IPS-18c (cell line): ENCODE measurements around the gene TCEA3.
A peak's percentile ranks its signal among the peaks of the same experiment; 100 is the strongest.

Source experiments
- H3K4me3 ChIP-seq: 2 replicates; pipeline ENCODE4 v1.7.0; 2013; ENCODE audit warnings: low read depth, mild to moderate bottlenecking, low read length, moderate library complexity; ENCODE audit not compliant: insufficient read depth
- H3K9me3 ChIP-seq: one replicate; pipeline ENCODE4 v1.6.1; 2013; ENCODE audit warnings: mild to moderate bottlenecking, low read length, moderate library complexity; ENCODE audit not compliant: control insufficient read depth, insufficient read depth

TCEA3 gene

GRCh38 chr1:23450894-23451293 lies 26.3 kb upstream of the TCEA3 start:
- Histone ChIP-seq H3K9me3 (no peaks in the 10 kb centered on the region), H3K4me3 (no peak overlapping the region)

DNA sequence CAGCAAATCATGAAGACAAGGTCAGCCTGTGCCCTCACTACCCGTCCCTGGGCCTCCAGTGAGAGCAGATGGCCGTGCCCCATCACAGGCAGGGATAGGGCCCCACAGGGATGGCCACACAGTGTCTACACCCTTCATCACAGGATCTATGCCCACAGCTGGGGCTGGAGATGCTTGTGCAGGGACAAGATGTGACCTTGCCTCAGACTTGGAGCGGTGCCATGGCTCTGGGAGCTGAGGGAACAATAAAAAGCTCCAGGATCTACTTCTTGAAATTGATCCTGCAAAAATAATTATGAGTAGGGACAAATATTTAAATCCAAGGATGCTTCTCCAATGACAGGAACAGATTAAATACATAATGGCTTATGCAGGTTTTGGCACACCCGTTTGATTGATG lies 25.4 kb upstream of the TCEA3 start:
- Histone ChIP-seq H3K9me3 (no peaks in the 10 kb centered on the region), H3K4me3 (no peak overlapping the region)

DNA sequence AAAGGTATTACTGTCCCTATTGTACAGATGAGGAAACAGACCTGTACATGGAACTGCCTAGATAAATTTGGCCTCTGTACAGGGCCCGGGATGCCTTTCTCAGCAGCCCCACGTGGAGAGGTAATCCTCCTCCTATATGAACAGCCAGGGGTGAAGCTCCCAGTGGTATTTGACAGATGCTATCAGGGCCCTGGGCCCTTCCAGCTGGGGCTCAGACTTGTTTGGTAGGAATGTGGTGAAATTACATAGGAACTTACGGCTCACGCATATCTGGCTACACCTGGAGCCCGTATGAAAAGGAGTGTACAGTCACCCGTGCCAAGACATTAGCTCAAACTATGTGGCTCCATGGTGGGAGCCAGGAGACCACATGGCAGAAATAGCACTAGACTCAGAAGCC lies 24.8 kb upstream of the TCEA3 start:
- H3K9me3 ChIP-seq = no peaks in the 10 kb centered on the region
- H3K4me3 ChIP-seq = no peak overlapping the region

- Histone ChIP-seq H3K4me3 (no peak overlapping the region), H3K9me3 (no peaks in the 10 kb centered on the region)
Observed at GRCh38 chr1:23448846-23449245, 24.3 kb upstream of the TCEA3 start.

- Histone ChIP-seq H3K4me3 (no peak overlapping the region), H3K9me3 (no peaks in the 10 kb centered on the region)
Observed at GRCh38 chr1:23446661-23447310, 22.2 kb upstream of the TCEA3 start.

- H3K4me3 ChIP-seq = no peak overlapping the region
- no peaks in the 10 kb centered on the region for H3K9me3 ChIP-seq
Observed at GRCh38 chr1:23444596-23445390, 20.2 kb upstream of the TCEA3 start.

GRCh38 chr1:23444104-23444533 lies 19.6 kb upstream of the TCEA3 start:
- H3K9me3 ChIP-seq = no peaks in the 10 kb centered on the region
- H3K4me3 ChIP-seq = no peak overlapping the region

- H3K9me3 ChIP-seq = no peaks in the 10 kb centered on the region
- no peak overlapping the region for H3K4me3 ChIP-seq
Observed at GRCh38 chr1:23442751-23443150, 18.2 kb upstream of the TCEA3 start.

DNA sequence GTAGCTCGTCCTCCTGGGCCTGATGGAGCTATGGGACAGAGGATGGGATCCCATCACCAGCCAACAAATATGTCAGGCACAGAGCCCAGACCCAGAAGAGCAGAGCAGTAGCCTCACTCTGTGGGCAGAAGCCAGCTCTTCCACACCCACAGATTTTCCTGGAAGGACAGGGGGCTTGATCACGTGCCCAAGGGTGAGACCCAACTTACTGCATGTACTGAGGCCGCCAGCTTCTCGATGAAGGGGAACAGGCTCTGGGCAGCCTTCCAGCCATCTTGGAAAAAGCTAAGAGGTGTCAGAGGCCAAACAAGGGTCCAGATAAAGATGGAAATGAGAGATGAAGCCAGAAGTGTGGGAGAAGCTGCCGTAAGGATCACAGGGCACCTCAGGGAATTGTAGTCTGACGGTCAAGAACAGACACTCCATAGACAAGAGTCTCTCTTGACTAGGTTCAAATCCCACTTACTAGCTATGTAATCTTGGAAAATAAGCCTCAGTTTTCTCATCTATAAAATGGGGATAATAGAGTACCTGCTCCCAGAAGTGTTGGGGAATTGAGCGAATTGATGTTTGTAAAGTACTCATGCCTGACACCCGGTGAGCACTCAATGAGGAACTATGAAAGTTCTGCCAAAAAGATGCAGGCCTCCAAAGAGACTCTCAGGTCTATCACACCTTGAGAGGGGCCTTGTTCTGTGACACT lies 17.0 kb upstream of the TCEA3 start:
- Histone ChIP-seq H3K4me3 (no peak overlapping the region), H3K9me3 (no peaks in the 10 kb centered on the region)

- Histone ChIP-seq H3K4me3 (no peak overlapping the region), H3K9me3 (no peaks in the 10 kb centered on the region)
Observed at GRCh38 chr1:23438545-23438944, 14.0 kb upstream of the TCEA3 start.

GRCh38 chr1:23437355-23437664 lies 12.8 kb upstream of the TCEA3 start:
- Histone ChIP-seq H3K9me3 (no peaks in the 10 kb centered on the region), H3K4me3 (peak overlapping the region; percentile 46; the same call in 1 of the 2 replicates)

- Histone ChIP-seq H3K4me3 (peak overlapping the region; percentile 46; the same call in 1 of the 2 replicates), H3K9me3 (no peaks in the 10 kb centered on the region)
Observed at GRCh38 chr1:23436520-23437354, 12.2 kb upstream of the TCEA3 start.

DNA sequence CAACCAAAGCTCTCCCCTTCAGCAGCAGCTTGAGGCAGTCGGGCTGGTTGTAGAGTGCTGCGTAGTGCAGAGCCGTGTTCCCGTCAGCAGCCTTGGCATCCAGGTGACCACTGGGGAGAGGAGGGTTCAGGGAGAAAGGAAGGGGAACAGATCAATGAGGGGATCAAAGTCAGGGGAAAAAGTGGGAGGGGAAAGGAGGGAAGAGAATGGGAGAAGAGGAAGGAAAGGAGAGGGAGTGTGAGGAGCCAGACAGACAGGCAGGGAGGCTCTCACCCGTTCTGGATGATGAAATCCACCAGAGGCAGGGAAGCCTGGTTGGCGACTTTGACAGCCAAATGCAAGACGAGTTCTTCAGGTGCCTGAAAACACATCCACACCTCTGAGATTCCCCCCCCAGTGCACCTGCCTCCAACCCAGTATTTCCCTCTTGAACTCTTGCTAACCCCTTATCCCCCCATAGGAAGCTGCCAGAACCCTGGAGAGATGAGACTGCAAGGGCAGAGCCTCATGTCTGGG lies 9.8 kb upstream of the TCEA3 start:
- Histone ChIP-seq H3K9me3 (no peaks in the 10 kb centered on the region), H3K4me3 (no peak overlapping the region)

- Histone ChIP-seq H3K4me3 (no peak overlapping the region), H3K9me3 (no peaks in the 10 kb centered on the region)
Observed at GRCh38 chr1:23433122-23433521, 8.6 kb upstream of the TCEA3 start.

- no peaks in the 10 kb centered on the region for H3K9me3 ChIP-seq
- H3K4me3 ChIP-seq = no peak overlapping the region
Observed at GRCh38 chr1:23431431-23431830, 6.9 kb upstream of the TCEA3 start.

DNA sequence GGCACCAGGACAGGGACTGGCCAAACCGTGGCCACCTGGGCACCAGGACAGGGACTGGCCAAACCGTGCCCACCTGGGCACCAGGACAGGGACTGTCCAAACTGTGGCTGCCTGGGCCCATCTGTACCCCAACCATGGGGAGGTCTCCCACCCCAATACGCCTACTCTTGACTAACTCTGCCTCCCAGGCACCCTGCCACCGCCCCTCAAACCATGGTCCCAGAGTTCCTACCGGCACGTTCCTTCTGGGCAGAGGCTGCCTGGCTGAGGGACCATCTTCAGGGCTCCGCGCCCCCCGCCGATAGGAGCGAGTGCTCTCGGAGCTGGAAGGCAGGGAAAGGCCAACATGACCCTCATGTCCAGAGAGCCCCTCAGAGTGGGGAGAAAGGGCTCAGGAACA lies 6.3 kb upstream of the TCEA3 start:
- Histone ChIP-seq H3K4me3 (no peak overlapping the region), H3K9me3 (no peaks in the 10 kb centered on the region)
